Stimulated activated CD8-positive, alpha-beta memory T cell treated with anti-CD3 and anti-CD28 coated beads, Interleukin-15, amount 100 ng/mL, for 24 hours (primary cell): ENCODE results near the gene ZBTB5.
"Not testable (repeated sequence)": the region's sequence is repeated elsewhere in the genome, so short reads cannot be mapped to it uniquely, and the experiment has no call there.

ENCODE experiments used
- DNase-seq: peaks from one replicate; pipeline ENCODE4 v3.0.0-alpha.2; 2020; ENCODE audit warnings: low read depth

The ZBTB5 gene

DNA sequence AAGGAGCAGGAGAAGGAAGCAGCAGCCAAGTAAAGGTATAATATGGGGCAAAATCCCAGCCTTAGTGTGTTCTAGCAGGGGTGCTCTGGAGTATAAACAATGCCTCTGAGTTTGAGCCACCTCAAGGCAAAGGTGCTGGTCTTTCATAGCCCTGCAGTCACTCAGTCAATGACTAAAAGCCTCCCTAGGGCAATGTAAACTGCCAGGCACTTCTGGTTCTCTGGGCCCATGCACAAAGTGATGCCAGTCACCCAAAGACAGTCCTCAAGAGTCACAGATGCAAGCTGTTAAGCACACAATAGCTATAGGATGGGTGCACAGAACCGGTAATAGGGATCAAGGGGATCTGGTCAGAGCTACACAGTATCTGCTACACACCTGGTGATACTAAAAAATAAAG is 12.6 kb downstream of the ZBTB5 start:
- DNase-seq, result no peak

DNA sequence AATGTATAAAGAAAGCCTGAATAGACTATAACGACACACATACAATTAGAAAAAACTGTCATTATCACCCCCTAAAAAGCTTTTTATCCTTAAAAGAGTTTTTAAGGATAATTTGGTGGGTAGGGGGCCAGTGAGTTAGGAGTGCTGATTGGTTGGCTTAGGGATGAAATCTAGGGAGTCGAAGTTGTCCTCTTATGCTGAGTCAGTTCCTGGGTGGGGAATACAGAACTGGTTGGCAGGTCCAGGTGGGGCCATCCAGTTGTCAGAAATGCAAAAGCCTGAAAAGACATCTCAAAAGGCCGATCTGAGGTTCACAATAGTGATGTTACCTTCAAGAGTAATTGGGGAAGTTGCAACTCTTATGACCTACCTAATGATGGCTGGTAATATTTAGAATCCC is 13.6 kb downstream of the ZBTB5 start:
- DNase-seq, result no peak

DNA sequence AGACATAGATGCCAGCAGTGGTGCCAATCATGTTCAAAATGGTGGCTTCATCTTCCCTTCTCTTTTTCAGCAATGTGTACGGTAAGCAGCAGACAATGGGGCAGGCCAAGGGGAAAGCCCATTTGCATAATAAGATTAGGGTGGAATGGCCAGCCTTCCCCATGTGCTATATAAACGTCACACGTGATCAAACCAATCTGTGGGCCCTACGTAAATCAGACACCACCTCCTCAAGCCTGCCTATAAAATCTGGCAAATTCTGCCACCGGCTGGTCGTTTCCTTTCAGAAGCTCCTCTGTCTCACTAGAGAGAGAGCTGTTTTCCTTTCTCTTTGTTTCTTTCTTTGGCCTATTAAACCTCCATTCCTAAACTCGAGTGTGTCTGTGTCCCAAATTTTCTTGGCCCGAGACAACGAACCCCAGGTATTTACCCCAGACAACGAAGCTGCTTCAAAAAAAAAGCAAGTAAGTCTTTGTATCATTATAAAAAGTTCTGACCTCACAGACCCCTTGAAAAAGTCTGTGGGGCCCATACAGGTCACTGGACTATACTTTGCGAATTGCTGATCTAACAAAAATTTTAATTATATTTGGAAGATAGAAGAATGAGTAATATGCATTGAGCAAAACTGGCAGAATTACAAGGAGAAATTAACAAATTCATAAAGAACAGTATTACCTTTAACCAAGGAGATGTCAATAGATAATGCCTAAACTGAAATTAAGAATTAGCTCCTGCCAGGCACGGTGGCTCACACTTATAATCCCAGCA is 15.2 kb downstream of the ZBTB5 start:
- no peak for DNase-seq

DNA sequence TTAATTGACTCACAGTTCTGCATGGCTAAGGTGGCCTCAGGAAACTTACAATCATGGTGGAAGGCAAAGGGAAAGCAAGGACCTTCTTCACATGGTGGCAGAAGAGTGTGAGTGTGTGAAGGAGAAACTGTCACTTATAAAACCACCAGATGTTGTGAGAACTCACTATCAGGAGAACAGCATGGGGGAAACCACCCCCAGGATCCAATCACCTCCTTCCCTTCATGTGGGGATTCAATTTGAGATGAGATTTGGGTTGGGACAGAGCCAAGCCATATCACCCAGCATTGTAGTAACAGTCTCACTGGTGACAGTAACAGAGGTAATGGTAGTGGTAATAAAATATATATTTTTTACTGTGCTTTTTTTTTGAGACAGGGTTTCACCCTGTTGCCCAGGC is 18.1 kb downstream of the ZBTB5 start:
- DNase-seq, result no peak

DNA sequence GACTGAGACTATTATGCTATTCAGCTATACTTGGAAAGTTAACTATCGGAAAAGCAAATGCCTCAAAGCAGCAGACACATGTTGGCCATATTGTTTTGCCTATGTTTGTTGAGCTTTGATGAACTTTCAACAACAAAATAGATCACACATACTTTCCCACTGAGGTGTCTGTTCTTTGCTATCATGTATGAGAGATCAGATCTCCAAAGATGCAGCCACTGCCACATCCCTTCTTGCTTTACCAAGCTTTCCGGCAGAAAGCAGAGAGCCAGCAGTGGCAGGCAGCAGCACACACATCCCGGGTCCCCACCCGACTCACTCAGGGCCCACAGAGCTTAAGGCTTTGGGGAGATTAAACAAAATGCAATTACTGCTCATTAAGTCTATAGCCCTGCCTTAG is 18.8 kb downstream of the ZBTB5 start:
- DNase-seq, result no peak

DNA sequence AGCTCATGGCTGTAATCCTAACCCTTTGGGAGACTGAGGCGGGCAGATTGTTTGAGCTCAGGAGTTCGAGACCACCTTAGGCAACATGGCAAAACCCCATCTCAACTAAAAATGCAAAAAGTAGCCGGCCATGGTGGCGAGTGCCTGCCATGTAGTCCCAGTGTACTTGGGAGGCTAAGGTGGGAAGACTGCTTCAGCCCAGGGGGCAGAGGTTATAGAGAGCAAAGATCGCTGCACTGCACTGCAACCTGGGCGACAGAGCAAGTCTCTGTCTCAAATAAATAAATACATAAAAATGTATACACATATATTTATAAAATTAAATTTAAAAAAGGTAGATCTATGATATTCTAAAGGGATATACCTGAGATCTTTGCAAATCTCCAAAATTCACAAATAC is 19.4 kb downstream of the ZBTB5 start:
- DNase-seq, result no peak

DNA sequence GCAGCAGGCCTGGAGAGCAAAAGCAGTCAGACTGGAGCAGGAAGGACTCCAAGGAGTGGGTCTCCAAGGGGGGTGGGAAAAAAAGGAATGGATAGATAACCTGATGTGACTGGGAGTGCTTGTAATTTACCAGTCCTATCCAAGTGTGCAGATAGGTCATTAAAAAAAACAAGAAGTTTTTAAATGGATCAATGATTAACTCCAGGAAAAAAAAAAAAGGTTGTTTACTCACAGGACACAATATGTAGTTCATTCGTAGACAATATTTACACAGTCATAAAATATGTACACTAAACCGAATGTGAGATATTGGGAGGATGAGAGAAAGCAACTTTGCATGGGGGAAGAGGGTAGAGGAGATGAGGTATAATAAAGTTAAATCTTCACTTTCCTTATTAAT is 20.4 kb downstream of the ZBTB5 start:
- no peak for DNase-seq

DNA sequence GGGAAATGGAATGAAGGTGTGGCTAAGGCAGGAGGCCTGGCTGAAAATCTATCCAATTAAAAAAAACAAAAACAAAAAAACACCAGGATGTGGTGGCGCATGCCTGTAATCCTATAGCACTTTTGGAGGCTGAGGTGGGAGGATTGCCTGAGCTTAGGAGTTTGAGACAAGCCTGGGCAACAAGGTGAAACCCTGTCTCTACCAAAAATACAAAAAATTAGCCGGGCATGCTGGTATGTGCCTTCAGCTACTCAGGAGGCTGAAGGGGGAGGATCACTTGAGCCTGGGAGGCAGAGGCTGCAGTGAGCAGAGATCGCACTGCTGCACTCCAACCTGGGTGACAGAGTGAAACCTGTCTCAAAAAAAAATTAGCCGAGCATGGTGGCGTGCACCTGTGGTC is 21.7 kb downstream of the ZBTB5 start:
- no peak for DNase-seq

DNA sequence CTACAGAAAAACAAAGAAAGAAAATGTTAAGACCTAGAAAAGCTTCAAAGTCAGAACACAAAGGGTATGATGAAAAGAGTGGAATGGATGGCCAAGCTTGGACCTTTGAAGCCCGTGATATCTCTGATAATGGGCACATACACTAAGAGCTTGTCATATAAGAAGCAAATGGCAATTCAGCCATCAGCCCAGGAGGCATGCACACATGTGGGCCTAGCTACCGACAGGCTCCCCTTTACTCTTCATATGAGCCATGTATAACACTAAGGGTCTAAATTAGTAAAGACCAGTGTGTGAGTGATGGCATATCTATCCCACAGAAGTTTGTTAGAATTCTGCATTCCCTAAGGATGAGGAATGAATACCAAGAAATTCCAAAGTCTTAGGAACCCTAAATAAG is 22.7 kb downstream of the ZBTB5 start:
- DNase-seq, result no peak

DNA sequence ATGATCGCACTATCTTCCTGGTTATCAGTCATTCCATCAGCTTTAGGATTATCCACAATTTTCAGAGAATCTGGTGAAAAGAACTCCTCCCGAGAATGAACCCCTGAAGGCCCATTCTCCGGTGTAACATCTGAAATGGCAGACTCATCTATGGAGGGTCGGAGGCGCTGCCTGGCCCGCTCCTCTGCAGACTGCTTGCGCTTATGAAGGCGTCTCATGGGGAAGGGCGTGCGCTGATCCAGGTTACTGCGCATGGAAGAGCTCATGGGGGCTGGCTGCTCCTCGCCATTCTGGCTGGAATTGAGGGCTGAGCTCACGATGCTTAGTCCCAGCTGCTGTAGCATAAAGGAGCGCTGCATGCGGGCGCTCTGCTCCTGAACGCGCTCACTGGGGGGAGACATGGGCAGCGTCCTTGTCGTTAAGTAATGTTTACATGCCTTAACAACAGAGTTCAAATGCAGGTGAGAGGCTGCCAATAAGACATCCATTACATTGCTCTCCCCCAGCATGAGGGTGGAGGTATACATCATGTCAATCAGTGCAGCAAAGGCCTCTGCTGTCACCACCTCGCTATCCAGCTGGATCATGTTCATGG is 23.4 kb downstream of the ZBTB5 start:
- DNase-seq, result no peak

DNA sequence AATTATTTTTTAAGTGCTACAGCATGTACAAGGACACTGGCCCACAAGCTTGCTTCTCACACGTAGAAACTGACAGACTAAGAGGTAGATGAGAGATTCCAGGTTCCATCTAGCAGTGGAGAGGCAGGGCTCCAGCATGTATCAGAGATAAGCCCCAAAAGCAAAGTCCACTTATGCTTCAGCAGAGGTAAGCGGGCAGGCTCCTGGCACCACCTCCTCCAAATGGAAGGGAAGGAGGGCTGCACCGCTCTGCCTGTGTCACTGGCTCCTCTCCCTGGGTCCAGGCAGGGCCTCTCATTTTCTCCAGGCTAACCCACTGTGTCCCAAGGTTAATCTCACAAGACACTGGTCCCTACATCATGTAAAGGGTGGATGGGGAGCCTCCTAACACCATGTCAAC is 26.9 kb downstream of the ZBTB5 start:
- DNase-seq, result no peak

DNA sequence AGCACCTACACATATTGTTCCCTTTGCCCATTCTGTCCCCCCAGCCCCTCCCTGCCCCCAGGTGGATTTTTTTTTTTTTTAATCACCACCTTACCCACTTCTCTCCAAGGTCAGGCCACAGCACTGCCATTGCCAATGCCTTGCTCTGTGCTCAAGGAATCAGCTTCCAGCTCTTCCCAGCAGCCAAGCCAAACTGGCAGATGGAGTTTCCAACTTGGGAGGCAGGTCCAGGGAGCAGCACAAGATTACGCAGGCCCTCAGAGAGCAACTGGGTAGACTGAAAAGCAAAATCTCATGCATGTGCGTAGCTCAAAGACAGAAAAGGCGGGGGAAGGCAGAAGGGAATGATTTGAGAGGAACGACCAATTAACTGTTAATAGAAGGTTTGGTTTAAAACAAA is 27.6 kb downstream of the ZBTB5 start:
- DNase-seq, result no peak

DNA sequence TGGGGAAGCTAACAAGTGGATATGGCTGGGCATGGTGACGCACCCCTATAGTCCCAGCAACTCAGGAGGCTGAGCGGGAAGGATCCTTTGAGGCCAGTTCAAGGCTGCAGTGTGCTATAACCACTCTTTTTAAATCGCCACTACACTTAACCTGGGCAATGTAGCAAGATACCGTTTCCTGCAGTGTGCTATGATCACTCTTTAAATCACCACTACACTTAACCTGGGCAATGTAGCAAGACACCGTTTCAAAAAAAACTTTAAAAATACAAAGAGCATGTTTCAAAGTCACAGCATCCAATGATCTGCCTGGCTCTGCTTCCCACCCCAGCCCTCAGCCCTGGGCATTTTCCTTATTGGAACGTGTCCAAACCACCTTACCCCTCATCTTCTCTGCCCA is 28.2 kb downstream of the ZBTB5 start:
- no peak for DNase-seq

DNA sequence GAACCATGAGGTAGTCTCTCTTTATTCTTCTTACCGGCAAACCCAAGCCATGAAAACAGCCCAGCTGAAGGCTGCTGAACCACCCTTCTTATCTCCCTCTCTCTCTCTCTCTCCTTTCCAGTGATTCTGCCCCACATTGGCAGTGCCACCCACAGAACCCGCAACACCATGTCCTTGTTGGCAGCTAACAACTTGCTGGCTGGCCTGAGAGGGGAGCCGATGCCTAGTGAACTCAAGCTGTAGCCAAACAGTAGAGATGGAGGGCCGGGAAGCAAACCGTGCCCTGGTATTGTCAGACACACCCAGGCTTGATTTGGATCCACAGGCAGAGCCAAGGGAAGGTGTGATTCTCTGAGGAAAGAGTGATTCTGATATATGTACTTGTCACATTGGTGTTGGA is 28.7 kb downstream of the ZBTB5 start:
- DNase-seq, result no peak

DNA sequence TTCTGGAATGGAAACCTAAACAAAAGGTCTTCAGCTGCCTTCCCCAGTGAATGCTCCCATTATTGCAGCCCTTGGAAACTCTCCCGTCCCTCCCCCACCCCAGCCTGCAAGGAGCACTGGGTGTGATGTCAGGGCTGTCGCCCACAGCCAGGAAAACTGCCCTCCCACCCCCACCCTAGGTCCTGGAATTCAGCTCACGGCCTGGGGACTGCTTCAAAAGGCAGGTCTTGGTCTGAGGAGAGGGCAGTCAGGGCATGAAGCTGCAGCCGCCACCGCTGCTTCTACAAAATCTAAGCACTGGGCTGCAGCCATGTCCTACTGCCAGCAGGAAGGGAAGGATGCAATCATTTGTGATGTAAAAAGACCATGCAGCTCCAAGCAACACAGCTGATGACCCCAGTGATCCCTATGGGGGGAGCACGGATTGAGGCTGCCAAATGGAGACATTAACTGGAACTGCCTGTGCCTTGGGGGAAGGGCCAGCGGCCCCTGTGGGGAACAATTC is 31.3 kb downstream of the ZBTB5 start:
- DNase-seq, result no peak

DNA sequence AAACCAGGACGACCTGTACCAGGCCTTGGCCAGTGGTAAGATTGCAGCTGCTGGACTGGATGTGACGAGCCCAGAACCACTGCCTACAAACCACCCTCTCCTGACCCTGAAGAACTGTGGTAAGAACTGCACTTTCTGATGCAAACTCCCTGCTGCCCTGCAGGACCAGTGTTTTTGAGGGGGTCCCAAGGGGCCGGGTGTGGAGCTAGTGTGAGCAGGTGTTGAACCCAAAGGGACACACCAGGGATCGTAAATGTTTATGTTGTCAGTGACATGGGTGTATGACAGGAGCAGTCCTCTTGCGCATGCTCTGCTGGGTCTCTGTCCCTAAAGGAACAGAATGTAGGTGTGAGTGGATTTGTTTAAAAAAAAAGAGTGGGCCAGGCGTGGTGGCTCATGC is 33.2 kb downstream of the ZBTB5 start:
- DNase-seq, result no peak

DNA sequence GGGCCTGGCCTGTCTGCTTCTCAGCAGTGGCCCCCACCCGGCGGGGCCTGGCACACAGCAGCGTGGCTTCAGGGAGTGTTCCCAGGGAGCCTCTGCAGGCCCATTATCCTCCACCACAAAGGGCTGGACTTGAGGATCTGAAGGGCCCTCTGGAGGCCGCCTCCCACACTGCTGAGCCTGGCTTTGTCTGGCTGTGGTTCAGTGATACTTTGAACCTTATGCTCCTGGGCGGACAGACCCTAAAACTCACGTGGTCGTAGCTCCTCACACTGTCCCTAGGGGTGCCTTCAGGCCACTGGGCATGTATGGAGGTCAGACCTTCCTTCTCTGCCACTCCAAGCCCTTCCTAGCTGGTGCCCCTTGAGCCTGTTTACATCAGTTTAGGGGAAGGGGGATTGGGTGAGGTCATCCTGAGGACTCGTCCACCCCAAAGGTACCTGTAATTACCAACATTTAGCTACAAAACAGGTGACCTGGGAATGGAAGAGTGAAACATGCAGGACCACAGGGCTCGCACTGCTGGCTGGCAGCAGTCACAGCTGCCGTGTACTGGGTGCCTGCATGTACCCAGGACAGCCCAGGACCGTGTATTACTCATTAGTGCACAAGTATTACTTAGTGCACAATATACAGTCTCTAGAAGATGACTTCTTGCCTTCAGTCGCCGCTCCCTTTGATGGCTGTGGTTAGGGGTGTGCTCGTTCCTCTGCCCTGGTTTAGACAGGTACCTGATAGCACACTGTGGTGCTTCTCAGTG is 34.2 kb downstream of the ZBTB5 start:
- no peak for DNase-seq

DNA sequence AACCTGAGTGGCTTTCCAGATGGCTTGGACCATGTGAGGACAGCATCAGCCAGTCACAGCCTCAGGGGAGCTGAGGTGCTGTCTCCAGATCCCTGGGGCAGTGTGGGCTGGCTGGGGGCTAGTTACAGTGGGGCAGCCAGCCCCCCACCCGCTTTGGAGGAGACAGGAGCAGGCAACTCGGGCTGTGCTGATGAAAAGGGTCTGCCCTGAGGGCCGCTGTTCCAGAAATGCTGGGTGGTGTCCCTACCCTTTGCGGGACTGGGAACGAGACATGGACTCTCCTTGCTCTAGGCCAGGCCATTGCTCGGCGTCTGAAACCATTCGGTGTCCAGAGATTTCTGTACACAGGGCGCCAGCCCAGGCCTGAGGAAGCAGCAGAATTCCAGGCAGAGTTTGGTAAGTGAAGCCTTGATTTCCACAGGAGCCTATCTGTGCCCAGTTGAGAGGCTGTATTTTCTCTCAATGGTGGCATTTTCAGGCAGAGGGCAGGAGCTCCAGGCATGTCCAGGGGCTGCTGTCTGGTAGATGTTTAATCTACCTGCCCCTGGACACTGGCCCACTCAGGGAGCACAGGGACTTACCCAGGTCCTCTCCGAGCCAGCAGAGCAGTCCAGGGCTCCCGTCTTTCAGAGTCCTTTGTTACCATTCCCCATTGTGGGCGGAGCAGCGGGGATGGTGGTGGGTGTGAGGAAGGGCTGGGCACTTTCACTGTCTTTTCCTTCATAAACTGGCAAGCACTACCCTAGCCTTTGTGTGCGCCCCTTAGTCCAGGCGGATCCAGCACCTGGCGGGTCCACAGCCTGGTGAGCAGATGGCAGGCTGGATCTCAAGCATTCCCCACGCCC is 35.6 kb downstream of the ZBTB5 start:
- no peak for DNase-seq

DNA sequence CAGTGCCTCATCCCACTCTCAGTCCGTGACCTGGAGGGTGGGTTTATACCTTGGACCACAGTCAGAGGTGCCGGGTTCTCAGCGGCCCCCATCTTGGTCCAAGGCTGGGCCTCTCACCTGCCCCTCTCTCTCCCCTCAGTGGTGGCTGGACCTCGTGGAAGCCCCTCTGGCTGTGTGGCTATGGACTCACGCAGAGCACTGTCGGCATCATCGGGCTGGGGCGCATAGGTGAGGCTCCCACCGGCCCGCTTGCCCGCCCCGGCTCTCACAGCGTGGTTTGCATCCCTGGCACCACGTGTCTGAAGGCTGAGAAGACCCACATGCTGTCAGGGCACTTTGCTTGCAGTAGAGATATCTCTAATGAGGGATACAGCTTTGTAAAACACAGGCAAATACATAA is 36.9 kb downstream of the ZBTB5 start:
- no peak for DNase-seq

DNA sequence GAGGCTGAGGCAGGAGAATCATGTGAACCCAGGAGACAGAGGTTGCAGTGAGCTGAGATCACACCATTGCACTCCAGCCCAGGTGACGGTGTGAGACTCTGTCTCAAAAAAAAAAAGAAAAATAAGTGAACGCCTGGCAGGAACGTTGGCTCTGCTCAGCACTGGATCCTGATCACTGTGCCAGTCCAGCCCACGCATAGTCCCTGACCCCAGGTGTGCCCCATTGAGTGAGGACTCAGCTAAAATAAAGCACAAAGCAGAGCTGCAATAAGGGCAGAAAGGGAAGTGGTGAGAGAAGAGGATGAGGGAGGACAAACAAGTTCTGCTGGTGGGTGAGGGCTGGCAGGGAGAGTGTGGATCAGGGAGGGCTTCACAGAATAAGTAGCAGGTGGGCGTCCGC is 38.4 kb downstream of the ZBTB5 start:
- no peak for DNase-seq

DNA sequence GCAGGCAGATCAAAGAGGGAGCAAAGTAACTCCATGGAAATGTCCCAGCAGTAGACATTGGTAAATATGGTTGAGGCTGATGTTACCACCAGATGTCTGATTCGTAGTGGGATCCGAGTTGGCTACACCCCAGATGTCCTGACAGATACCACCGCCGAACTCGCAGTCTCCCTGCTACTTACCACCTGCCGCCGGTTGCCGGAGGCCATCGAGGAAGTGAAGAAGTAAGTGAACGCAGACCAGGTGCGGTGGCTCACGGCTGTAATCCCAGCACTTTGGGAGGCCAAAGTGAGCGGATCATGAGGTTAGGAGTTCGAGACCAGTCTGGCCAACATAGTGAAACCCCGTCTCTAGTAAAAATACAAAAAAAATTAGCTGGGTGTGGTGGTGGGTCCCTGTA is 38.8 kb downstream of the ZBTB5 start:
- not testable (repeated sequence) for DNase-seq

DNA sequence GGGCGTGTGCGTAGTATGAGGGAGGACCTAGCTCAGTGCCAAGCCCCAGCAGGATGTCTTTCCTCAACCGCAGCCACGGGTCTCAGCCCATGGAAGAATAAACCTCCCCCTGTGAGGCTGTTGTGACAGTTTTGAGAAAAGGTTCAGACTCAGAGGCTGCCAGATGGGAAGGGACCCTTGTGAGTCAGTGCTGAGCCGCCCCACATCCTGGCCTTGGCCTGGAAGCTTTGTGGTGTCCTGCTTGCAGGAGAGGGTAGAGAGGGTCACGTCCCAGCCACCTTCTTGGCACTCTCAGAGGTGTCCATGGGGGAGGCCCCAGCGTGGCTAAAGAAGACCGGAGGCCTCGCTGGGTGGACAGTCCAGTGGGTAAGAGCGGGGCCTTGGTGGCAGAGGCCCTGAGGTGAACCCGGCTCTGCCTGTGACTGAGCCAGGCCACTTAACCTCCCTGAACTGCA is 39.9 kb downstream of the ZBTB5 start:
- no peak for DNase-seq
